HAP-1 (cell line): ENCODE data around the gene PRPH.
"Not testable (repeated sequence)": the region's sequence is repeated elsewhere in the genome, so short reads cannot be mapped to it uniquely, and the experiment has no call there.

Experiments
- DNase-seq, 2 experiments: peaks; one replicate each; pipeline ENCODE4 v3.0.0-alpha.2; 2016 to 2020; ENCODE audit warnings: low spot score in 2 of 2
- H3K27me3 ChIP-seq: fragments of 250-450 bp; sonication (Bioruptor Pico); 2 replicates; pipeline ENCODE4 v1.5.1; 2020; ENCODE audit warnings: low read depth, mild to moderate bottlenecking, moderate library complexity
- H3K36me3 ChIP-seq: fragments of 250-450 bp; sonication (Bioruptor Pico); replicated peaks from 2 replicates; pipeline ENCODE4 v1.5.1; 2020; ENCODE audit warnings: mild to moderate bottlenecking
- H3K4me1 ChIP-seq: fragments of 250-450 bp; sonication (Bioruptor Pico); 2 replicates; pipeline ENCODE4 v1.5.1; 2020; ENCODE audit warnings: mild to moderate bottlenecking
- H3K4me3 ChIP-seq: fragments of 250-450 bp; sonication (Bioruptor Pico); 2 replicates; pipeline ENCODE4 v1.5.1; 2020; ENCODE audit warnings: mild to moderate bottlenecking, moderate library complexity
- H3K9me3 ChIP-seq: fragments of 250-450 bp; sonication (Bioruptor Pico); 2 replicates; pipeline ENCODE4 v1.5.1; 2020; ENCODE audit warnings: mild to moderate bottlenecking, moderate library complexity
- in situ Hi-C: fragments of 300-500 bp; cut with MboI; formaldehyde crosslinking; loops from 3 replicates; pipeline ENCODE4 v1.14.3; 2020; ENCODE audit warnings: low sequenced_read_pairs, inconsistent platforms, mixed read lengths

Gene PRPH

DNA sequence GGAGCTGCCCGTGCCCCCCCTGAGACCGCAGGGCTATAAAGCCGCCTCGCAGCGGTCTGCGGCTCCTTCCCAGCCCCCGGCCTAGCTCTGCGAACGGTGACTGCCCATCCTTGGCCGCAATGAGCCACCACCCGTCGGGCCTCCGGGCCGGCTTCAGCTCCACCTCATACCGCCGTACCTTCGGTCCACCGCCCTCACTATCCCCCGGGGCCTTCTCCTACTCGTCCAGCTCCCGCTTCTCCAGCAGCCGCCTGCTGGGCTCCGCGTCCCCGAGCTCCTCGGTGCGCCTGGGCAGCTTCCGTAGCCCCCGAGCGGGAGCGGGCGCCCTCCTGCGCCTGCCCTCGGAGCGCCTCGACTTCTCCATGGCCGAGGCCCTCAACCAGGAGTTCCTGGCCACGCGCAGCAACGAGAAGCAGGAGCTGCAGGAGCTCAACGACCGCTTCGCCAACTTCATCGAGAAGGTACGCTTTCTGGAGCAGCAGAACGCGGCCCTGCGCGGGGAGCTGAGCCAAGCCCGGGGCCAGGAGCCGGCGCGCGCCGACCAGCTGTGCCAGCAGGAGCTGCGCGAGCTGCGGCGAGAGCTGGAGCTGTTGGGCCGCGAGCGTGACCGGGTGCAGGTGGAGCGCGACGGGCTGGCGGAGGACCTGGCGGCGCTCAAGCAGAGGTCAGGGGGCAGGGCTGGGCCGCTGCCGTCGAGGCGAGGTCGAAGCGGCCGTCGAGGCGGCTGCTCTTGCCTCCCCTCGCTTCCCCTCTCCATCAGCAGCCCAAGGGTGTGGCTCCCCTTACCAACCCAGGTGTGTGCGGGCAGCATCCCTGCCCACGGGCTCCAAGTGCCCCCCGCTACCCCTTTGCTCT, at the start of gene PRPH:
Gene PRPH, plus strand, starts transcription at position 66 of the 855 bp plus-strand sequence. Its CDS starts 54 bp downstream, at position 120.
- H3K36me3 ChIP-seq, result no peaks in the 10 kb centered on the region
- DNase-seq, result peak in 1 of 2 experiments; percentile 10
- H3K4me3 ChIP-seq, result no peak within 1 kb of the TSS
- in situ Hi-C loops, result no loop called here
- H3K27me3 ChIP-seq, result no peaks in the 10 kb centered on the region
- no peaks in the 10 kb centered on the region; the same call in 1 of the 2 replicates for H3K9me3 ChIP-seq
- peaks cover 17% of the 10 kb centered on the region for H3K4me1 ChIP-seq

DNA sequence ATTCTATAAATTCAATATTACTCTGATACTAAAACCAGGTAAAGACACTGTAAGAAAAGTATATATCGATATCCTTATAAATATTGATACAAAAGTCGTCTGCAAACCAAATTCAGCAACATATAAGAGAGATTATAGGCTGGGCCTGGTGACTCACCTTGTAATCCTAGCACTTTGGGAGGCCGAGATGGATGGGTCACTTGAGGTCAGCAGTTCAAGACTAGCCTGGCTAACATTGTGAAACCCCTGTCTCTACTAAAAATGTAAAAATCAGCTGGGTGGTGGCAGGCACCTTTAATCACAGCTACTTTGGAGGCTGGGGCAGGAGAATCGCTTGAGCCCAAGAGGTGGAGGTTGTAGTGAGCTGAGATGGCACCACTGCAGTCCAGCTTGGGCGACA, 43.6 kb upstream of the PRPH start:
- Histone ChIP-seq H3K4me1 (peaks cover 7% of the 10 kb centered on the region), H3K4me3 (no peak overlapping the region), H3K27me3 (no peaks in the 10 kb centered on the region), H3K9me3 (no peaks in the 10 kb centered on the region), H3K36me3 (no peaks in the 10 kb centered on the region)
- DNase-seq, result no peak
- in situ Hi-C loops, result no loop called here

DNA sequence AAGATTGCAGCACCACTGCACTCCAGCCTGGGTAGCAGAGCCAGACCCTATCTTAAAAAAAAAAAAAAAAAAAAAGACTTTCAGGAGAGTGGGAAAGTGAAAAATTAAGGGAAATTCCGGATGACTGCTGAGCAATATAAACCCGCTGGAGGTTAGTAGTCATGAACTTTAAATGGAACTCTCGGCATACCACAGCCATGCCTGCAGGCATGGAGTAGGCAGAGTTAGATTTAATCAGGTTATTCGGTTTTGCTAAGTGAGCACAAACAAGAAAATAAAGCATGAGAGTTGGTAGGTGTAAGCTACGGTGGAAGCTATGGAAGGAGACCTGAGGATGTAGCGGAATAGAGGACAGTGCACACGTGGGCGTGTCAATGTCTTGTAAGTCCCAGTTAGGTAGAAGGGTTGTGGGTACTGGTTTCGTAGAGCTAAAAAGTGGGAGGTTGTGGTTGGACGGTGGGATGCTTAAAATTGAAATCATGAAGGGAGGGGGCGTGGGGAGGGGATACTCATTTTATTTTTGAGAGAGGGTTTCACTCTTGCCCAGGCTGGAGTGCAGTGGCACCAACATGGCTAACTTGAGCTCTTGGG, 41.8 kb upstream of the PRPH start:
- Histone ChIP-seq H3K4me1 (peaks cover 7% of the 10 kb centered on the region), H3K4me3 (no peak overlapping the region), H3K27me3 (no peaks in the 10 kb centered on the region), H3K36me3 (no peaks in the 10 kb centered on the region), H3K9me3 (no peaks in the 10 kb centered on the region)
- in situ Hi-C loops, result no loop called here
- no peak for DNase-seq

DNA sequence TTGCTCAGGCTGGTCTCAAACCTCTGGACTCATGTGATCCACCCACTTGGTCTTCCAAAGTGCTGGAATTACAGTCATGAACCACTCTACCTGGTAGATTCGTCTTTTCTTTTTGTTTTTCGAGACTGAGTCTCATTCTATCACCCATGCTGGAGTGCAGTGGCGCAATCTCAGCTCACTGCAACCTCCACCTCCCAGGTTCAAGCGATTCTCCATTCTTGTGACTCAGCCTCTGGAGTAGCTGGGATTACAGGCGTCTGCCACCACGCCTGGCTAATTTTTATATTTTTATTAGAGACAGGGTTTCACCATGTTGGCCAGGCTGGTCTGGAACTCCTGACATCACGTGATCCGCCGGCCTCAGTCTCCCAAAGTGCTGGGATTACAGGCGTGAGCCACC, 39.5 kb upstream of the PRPH start:
- H3K36me3 ChIP-seq, DNase-seq, H3K9me3 ChIP-seq, H3K4me3 ChIP-seq, H3K27me3 ChIP-seq, in situ Hi-C loops: not testable (repeated sequence)
- H3K4me1 ChIP-seq, result peaks cover 14% of the 10 kb centered on the region

DNA sequence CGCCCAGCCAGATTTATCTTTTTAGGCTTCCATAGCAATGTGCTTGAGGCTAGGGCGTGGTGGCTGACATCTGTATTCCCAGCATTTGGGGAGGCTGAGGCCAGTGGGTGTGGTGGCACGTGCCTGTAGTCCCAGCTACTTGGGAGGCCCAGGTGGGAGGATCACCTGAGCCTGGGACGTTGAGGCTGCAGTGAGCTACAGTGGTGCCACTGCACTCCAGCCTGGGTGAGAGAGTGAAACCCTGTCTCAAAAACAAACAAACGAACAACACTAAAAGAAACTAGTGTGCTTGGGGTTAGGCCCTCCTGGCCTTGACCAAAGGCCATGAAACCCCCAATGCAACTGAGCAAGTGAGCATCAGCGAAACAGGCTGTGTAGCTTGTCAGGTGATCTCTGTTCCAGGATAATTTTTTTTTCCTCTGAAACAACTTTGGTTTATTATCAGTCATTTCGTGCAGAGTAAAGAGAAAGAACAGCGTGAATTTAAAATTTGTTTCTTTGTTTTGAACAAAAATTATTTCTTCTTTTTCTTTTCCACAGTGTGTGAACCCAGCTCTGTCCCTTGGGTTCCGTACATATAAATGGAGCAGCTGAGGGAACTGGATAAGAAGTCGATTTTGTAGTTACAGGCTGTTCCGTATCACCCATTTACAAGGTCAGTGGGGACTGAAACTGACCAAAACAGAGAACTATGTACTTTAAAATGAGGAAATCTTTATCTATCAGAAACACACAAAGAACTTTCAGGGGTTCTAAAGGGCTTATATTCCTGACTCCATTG, 38.9 kb upstream of the PRPH start:
- H3K9me3 ChIP-seq, result no peaks in the 10 kb centered on the region; the same call in 1 of the 2 replicates
- no peak for DNase-seq
- peaks cover 14% of the 10 kb centered on the region for H3K4me1 ChIP-seq
- H3K36me3 ChIP-seq, result no peaks in the 10 kb centered on the region
- no peaks in the 10 kb centered on the region for H3K27me3 ChIP-seq
- no peak overlapping the region for H3K4me3 ChIP-seq
- in situ Hi-C loops, result no loop called here

DNA sequence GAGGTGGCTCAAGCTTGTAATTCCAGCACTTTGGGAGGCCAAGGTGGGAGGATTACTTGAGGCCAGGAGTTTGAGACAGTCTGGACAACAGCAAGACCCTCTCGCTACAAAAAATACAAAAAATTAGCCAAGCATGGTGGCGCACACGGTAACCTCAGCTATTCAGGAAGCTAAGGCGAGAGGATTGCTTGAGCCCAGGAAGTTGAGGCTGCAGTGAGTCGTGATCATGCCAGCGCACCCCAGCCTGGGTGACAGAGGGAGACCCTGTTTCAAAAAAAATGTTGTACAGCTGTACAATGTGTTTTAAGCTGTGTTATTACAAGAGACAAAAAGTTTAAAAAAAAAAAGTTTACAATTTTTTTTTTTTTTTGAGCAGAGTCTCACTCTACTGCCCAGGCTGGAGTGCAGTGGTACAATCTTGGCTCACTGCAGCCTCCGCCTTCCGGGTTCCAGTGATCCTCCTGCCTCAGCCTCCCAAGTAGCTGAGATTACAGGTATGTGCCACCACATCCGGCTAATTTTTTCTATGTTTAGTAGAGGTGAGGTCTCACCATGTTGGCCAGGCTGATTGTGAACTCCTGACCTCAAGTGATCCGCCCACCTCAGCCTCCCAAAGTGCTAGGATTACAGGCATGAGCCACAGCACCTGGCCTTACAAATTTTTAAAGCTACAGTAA, 37.3 kb upstream of the PRPH start:
- H3K4me3 ChIP-seq, DNase-seq, H3K27me3 ChIP-seq, in situ Hi-C loops, H3K36me3 ChIP-seq, H3K9me3 ChIP-seq: not testable (repeated sequence)
- peaks cover 14% of the 10 kb centered on the region for H3K4me1 ChIP-seq

DNA sequence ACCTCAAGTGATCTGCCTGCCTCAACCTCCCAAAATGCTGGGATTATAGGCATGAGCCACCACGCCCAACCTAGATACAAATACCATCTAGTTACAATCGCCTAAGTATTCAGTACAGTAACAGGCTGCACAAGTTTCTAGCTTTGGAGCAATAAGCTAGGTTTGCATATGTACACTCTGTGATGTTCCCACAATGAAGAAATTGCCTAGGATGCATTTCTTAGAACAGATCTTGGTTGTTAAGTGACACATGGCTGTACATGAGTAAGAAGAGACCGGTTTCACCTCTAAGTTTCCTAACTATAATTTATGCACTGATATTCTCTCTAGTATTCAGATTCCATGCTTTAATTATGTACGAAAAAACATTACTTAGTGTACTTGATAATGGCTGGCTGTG, 35.5 kb upstream of the PRPH start:
- Histone ChIP-seq H3K4me3 (no peak overlapping the region), H3K4me1 (peaks cover 18% of the 10 kb centered on the region), H3K9me3 (no peaks in the 10 kb centered on the region; the same call in 1 of the 2 replicates), H3K27me3 (no peaks in the 10 kb centered on the region), H3K36me3 (no peaks in the 10 kb centered on the region)
- no peak for DNase-seq
- in situ Hi-C loops, result no loop called here

DNA sequence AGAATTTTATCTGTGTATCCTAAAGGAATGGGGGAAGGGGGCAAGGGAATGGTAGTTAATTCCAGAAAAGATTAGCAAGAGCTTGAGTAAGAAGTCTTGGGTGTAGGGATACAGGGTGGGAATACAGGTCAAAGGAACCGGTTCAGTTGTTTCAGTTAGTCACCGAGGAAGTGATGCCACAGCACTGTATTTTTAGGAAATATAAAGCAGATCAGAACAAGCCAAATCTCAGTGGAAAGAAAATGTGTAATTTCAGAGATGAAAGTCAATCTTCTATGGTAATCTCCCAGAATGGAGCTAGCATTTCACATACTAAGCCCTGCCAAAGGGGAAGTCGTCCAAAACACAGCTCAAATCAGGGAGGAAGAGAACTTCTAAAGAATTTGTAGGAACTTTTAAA, 34.8 kb upstream of the PRPH start:
- Histone ChIP-seq H3K4me1 (peaks cover 11% of the 10 kb centered on the region), H3K36me3 (peaks cover 2% of the 10 kb centered on the region), H3K4me3 (no peak overlapping the region), H3K9me3 (no peaks in the 10 kb centered on the region; the same call in 1 of the 2 replicates), H3K27me3 (no peaks in the 10 kb centered on the region)
- DNase-seq, result no peak
- in situ Hi-C loops, result no loop called here

DNA sequence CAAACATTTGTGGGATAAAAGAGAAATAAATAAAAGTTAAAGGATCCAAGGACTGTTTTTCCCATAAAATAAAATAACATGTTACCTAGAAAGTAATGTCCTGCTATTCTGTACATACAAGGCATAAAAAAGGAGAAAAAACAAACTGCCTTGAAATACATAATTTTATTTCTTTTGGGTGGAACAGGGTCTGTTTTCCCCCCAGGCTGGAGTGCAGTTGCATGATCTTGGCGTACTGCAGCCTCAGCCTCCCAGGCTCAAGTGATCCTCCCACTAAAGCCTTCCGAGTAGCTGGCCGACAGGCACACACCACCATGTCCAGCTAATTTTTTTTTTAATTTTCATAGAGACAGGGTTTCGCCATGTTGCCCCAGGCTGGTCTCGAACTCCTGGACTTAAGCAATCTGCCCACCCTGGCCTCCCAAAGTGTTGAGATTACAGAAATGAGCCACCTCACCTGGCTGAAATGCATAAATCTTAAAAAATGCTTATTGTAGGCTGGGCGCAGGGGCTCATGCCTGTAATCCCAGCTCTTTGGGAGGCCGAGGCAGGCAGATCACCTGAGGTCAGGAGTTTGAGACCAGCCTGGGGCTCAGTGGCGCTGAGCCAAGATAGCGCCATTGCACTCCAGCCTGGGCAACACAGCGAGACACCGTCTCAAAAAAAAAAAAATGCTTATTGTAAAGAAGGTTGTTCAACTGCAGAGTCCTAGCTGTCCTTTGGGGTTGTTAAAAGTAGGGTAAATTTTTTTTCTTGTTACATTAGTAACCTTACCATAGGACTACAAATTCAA, 34.2 kb upstream of the PRPH start:
- DNase-seq, result no peak
- H3K27me3 ChIP-seq, result no peaks in the 10 kb centered on the region
- no peak overlapping the region for H3K4me3 ChIP-seq
- H3K36me3 ChIP-seq, result peaks cover 8% of the 10 kb centered on the region
- in situ Hi-C loops, result no loop called here
- H3K4me1 ChIP-seq, result peaks cover 11% of the 10 kb centered on the region; the same call in 1 of the 2 replicates
- no peaks in the 10 kb centered on the region; the same call in 1 of the 2 replicates for H3K9me3 ChIP-seq

DNA sequence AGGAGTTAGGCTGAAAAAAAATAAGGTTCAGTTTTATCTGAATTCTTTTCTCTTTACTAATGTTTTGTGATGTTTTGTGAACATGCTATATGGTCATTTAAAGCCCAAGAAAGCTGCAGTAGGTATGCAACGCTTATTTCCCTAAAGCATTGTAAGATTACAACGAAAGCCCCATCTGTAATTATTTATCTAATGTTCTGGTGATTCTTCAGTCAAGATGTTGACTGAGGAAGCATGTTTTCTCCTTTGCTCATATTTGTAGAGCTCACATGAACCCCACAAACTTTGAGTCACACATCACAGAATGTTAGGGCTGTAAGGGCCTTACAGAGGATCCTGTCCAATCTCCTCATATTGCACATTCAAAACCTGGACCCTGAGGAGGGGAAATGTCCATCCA, 33.2 kb upstream of the PRPH start:
- DNase-seq, result no peak
- Histone ChIP-seq H3K4me1 (peaks cover 11% of the 10 kb centered on the region; the same call in 1 of the 2 replicates), H3K4me3 (no peak overlapping the region), H3K9me3 (no peaks in the 10 kb centered on the region; the same call in 1 of the 2 replicates), H3K27me3 (no peaks in the 10 kb centered on the region), H3K36me3 (peaks cover 11% of the 10 kb centered on the region)
- in situ Hi-C loops, result no loop called here

DNA sequence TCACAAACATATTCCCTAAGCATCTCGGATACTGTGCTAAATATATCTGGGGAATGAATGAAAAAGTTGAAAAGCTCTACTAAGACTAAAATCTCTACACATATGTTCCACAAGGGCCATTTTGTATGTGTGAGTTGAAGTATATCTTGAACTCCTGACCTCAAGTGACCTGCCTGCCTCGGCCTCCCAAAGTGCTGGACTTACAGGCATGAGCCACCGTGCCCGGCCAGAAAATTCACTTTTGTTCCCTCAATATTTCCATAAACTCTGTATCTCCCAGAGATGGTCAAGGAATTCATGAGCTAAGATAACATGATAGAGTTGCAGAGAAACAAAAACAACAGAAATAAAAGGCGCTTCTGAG, 31.6 kb upstream of the PRPH start:
- Histone ChIP-seq H3K4me3 (peak overlapping the region; percentile 100), H3K27me3 (no peaks in the 10 kb centered on the region), H3K9me3 (no peaks in the 10 kb centered on the region; the same call in 1 of the 2 replicates), H3K4me1 (peaks cover 18% of the 10 kb centered on the region; the same call in 1 of the 2 replicates), H3K36me3 (peaks cover 23% of the 10 kb centered on the region)
- in situ Hi-C loops, result no loop called here
- DNase-seq, result no peak

DNA sequence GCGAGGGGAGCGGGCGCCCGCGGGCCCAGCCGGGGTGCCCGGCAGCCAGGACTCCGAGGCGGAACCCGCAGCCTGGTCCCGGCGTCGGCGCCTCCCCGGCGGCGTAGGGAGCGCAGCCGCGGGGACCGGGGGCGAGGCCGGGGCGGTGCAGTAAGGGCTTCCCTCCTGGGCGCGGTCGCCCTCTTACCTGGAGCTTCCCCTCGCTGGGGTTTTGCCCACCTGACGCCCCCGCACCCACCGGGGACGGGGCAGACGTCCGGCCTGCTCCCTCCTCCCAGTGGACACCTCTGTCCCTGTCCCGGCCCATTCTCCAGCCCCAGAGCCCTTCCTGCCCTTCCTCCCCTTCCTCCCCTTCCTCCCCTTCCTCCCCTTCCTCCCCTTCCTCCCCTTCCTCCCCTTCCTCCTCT, 30.5 kb upstream of the PRPH start:
- Histone ChIP-seq H3K9me3 (no peaks in the 10 kb centered on the region; the same call in 1 of the 2 replicates), H3K36me3 (peaks cover 31% of the 10 kb centered on the region), H3K27me3 (no peaks in the 10 kb centered on the region), H3K4me3 (peak overlapping the region; percentile 100), H3K4me1 (peaks cover 25% of the 10 kb centered on the region)
- in situ Hi-C loops, result no loop called here
- DNase-seq, result no peak
